Activated CD4-positive, alpha-beta T cell treated with anti-CD3 and anti-CD28 coated beads, Interleukin-2, amount 50 U/mL, for 16 hours (primary cell): ENCODE measurements around the gene MMP20.
A peak's percentile ranks its signal among the peaks of the same experiment; 100 is the strongest.
"Not testable (repeated sequence)": the region's sequence is repeated elsewhere in the genome, so short reads cannot be mapped to it uniquely, and the experiment has no call there.

Experiments used
- DNase-seq: peaks from one replicate; pipeline ENCODE4 v3.0.0-alpha.2; 2020

MMP20 gene

GRCh38 chr11:102625177-102625576 is at the start of gene MMP20:
MMP20 (minus strand) TSS chr11:102625332; CDS start chr11:102625319, 13 bp downstream.
- DNase-seq: no peak

- DNase-seq: no peak
Observed at GRCh38 chr11:102669664-102670063, 44.5 kb upstream of the MMP20 start.

GRCh38 chr11:102666331-102666957 is 41.3 kb upstream of the MMP20 start:
- peak; percentile 44 for DNase-seq

- peak; percentile 35 for DNase-seq
Observed at GRCh38 chr11:102664001-102664752, 39.0 kb upstream of the MMP20 start.

GRCh38 chr11:102662607-102663006 is 37.5 kb upstream of the MMP20 start:
- DNase-seq: no peak

GRCh38 chr11:102661040-102661439 is 35.9 kb upstream of the MMP20 start:
- DNase-seq: no peak

- DNase-seq: no peak
Observed at GRCh38 chr11:102656528-102656927, 31.4 kb upstream of the MMP20 start.

GRCh38 chr11:102655547-102655946 is 30.4 kb upstream of the MMP20 start:
- DNase-seq: no peak

- DNase-seq: no peak
Observed at GRCh38 chr11:102654761-102655160, 29.6 kb upstream of the MMP20 start.

- DNase-seq: no peak
Observed at GRCh38 chr11:102653744-102654291, 28.7 kb upstream of the MMP20 start.

- no peak for DNase-seq
Observed at GRCh38 chr11:102647430-102647829, 22.3 kb upstream of the MMP20 start.

GRCh38 chr11:102643941-102644340 is 18.8 kb upstream of the MMP20 start:
- DNase-seq: no peak

GRCh38 chr11:102640946-102641345 is 15.8 kb upstream of the MMP20 start:
- no peak for DNase-seq

GRCh38 chr11:102639656-102640055 is 14.5 kb upstream of the MMP20 start:
- DNase-seq: no peak

- DNase-seq: no peak
Observed at GRCh38 chr11:102637731-102638130, 12.6 kb upstream of the MMP20 start.

GRCh38 chr11:102633385-102634026 is 8.4 kb upstream of the MMP20 start:
- DNase-seq: no peak

GRCh38 chr11:102632026-102632425 is 6.9 kb upstream of the MMP20 start:
- no peak for DNase-seq

GRCh38 chr11:102630598-102631448 is 5.7 kb upstream of the MMP20 start:
- no peak for DNase-seq

- DNase-seq: not testable (repeated sequence)
Observed at GRCh38 chr11:102629908-102630307, 4.8 kb upstream of the MMP20 start.

GRCh38 chr11:102626676-102627075 is 1.5 kb upstream of the MMP20 start:
- DNase-seq: no peak

- DNase-seq: no peak
Observed at GRCh38 chr11:102623998-102624397, 1.1 kb downstream of the MMP20 start.

GRCh38 chr11:102623128-102623527 is 2.0 kb downstream of the MMP20 start:
- DNase-seq: no peak

GRCh38 chr11:102622258-102622657 is 2.9 kb downstream of the MMP20 start:
- no peak for DNase-seq
